NCI-H128 (cell line): ENCODE measurements around the gene PARD3B.

Source experiments
- DNase-seq: peaks from one replicate; lab custom pipeline; 2025; ENCODE audit not compliant: unreplicated experiment; lab: John Stamatoyannopoulos, UW

Gene PARD3B

DNA sequence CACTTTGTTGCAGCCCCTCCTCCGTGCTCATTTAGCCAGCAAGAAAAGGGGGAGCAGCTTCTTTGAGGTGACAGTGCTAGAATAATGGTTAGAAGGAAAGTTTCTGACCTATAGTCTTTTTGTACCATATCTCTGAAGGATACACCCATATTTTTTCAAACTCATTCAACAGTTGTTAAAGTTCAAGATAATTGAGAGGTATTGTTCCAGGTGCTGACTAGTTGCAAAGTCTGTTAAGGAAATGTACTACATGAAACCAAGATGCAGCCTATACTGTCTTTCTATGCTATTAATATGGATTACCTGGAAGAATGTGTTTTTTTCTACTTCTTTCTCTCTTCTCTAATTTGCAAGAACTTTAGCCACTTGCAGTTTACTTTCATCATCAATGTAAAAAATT is 495.0 kb downstream of the PARD3B start:
- no peak for DNase-seq

DNA sequence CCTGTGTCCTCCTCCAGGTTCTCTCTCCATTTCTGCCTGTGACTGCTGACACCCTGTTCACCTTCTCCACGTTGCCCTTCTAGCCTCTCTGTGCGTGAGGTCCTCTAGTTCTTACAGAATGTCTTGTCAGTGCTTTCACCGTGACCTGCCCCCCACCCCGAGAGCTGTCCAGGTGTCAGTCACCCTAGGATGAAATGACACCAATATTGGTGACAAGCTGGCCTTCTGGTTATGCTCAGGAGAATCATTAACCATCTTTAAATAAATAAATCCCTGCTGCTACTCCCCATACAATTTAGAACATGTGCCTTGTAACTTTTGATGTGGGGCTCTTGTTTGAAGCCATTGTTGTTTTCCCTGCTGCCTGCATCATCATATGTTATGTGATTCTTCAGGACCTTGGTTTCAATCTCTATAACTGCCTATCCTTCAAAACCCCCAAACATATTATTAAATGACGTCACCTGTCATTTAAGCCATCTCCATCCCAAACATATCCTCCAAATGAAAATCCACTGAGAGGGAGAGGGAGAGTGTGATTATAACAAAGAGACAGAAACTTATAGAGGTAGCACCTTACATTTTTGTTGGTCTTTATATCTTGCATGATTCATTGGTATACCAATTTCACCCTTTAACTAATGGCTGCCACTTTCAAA is 496.3 kb downstream of the PARD3B start:
- DNase-seq, result no peak

DNA sequence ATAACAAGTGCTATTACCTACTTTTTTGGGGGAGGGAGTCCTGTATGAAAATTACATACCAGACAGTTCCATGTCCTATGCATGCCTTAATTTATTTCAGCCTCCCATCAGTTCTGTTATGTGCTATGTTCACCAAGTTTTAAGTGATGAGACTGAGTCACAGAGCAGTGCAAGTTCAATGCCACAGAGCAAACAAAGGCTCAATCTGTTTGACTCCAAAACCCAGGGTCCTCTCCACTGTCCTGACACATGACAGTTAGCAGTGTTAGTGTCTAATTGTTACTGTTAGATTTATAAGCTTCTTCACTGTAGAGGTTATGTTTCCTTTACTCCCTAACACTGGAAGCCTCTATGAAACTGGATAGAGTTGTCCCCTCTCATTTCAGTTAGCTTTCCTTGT is 498.0 kb downstream of the PARD3B start:
- no peak for DNase-seq

DNA sequence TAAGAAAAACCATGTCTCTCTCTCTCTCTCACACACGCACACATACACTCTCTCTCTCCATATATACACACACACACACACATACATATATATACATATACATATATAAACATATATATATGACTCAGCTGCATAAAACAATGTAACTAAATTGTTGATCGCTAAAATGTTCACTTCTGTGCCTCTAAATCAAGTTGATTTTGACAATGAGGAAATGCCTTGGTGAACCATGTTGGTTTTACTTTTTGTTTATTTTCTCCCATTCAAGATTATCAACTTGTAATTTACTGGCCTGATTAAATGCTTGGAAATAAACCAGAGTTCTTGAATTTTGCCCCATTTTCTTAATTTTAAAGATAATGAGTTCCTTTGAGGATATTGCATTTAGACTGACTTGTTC is 500.4 kb downstream of the PARD3B start:
- no peak for DNase-seq

DNA sequence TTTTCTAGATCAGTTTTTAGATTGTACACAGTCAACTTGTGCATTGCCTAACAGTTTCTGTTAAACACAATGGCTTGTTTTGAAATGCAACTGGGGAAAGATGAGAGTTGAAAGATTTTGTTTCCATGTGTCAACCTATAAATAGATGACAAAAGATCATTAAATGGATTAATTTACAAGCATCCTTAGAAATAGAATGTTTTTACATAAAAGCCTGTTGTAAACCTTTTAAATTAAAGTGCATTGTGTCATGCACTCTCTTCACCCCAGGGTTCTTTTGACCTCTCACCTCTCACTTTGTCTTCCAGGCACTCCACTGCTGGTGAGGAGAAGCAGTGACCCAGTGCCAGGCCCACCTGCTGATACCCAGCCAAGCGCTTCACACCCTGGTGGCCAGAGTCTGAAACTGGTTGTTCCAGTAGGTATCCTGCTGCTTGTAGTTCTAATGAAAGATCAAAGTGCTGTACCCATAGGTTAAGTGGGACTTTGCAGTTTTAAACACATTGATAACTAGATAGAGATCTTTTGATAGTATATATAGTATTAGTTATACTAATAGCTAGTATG is 502.1 kb downstream of the PARD3B start:
- peak; percentile 6 for DNase-seq

DNA sequence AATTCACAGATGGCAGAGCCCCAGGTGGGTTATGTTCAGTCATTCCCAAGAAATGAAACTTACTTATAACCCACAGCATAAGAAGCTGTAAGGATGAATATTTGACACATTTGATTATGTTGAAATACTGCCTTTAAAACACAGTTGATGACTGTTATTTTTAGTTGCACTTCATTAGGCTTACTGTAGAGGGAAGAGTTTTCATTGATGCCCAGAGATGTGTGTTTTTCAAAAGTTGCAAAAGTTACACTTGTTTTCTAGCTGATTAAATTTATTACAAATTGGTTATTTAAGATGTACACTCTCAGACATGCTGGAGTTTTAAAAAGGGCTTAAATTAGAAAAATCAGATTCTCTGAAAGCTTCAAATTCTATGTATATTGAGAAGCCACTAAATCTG is 506.1 kb downstream of the PARD3B start:
- DNase-seq, result no peak

DNA sequence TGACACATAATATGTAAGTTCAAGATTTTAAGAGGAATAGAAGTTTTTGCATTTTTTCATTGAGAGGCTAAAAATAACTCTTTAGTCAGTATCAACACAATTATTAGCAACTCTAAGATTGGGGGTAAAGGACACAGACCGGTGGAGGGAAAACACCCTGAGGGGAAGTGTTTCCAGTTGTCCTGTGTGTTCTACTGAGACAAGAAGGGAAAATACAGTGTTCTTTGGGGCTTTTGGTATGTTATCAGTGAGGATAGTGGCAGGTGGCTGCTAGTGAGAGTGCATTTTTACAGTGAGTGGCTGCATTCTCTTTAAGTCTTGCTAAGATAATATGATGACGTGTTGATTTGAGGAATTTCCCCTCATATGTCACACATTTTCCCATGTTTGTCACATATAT is 507.5 kb downstream of the PARD3B start:
- no peak for DNase-seq

DNA sequence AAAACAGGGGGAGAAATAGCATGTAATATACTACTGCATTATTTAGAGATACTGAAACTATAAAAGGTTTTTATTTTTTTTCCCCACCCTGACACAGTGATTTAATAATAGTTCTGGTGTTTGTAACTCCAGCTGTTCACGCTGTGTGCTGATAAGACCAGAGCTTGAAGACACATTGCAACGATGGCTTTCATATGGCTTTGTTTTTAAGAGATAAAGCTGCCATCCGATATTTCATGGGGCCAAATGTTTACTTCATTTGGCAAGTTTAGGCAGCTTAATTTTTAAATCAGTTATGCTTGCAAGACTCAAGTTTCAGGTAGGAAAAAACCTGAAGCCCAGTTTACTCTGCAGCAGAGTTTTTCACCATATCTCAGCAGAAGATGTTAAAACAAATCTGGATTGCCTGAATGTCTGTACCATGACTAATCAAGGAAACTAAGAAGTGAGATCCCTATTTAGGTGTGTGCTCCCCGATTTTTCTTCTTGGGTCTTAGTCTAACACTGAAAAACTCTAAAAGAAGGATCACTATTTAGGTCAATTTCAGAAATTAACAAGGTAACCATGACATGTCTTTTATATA is 508.6 kb downstream of the PARD3B start:
- DNase-seq, result no peak

DNA sequence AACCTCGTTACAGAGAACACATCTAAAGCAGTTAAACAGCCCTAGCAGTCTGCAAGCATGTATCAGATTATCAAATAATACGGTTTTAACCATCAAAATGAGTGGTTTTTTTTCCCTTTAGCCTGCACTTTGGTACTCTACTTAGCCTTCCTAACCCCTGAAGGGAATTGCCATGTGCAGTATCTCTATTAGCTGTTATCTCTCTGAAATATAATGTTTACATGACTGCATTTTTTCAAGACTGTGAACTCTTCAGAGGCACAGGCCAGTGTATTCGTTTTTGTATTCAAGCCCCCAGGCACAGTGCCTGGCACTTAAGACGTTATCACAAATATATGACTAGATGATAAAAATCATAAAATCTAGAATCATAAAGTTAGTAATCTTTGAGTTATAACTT is 509.5 kb downstream of the PARD3B start:
- no peak for DNase-seq

DNA sequence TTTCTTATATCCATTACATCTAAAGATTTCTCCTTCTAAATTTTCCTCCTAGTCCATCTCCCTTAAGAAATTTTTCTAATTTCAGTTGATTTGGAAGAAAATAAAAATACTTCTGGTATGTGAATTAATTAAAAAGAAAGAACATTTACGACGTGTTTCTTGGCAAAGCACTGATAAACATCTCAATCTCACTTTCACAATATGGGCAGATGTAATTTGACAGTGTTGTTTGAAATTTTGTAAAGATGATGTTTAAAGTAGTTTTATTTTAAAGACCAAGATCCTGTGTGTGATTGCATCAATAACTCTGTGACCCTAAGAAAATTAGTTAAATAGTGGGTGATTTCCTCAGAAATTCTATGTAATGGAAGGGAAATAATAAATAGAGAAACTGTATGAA is 510.0 kb downstream of the PARD3B start:
- no peak for DNase-seq

DNA sequence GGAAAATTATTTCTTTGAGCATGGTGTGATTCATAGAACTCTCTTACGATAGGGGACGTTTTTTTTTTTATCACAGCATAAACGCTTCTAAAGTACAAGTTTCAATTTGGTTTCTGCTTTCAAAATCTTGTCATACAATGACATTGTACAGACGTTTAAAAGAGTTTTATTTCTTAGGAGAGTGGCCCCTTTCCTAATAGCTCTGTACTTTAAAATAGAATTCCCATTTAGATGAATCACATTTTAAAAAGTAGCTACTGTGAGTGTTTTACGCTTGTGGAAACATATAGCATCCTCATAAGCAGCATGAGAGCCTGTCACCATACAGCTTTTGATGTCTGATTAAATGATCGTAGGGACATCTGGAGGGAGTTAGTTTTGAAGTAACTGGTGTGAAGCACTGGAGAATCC is 510.9 kb downstream of the PARD3B start:
- no peak for DNase-seq

DNA sequence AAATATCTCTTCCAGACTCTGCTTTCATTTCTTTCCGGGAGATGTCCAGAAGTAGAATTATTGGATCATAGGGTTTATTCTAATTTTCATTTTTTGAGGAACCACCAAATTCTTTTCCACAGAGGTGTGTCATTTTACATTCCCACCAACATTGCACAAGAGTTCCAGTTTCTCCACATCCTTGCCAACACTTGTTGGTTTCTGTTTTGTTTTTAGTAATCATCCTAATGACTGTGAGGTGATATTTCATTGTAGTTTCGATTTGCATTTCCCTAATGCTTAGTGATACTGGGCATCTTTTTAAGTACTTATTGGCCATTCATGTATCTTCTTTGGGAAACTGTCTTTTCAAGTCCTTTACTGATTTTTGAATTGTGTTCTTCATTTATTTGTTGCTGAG is 513.1 kb downstream of the PARD3B start:
- no peak for DNase-seq

DNA sequence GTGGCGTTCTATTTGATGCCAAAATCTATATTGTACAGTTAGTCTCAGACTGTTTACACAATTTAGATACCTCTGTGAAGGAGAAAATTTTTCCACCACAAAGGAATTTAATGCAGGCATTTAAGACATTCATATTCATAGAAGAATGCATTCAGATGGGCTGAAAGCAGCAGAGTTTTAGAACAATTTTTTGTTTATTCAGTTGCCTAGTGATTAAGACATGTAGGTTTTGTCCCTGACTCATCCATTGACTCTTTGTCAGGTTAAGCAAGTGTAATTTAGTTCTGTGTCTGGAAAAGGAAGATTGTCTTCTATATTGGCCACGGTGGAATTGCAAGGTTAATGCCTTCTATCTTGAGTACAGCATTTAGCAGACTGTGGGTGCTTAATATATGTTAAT is 515.0 kb downstream of the PARD3B start:
- no peak for DNase-seq

DNA sequence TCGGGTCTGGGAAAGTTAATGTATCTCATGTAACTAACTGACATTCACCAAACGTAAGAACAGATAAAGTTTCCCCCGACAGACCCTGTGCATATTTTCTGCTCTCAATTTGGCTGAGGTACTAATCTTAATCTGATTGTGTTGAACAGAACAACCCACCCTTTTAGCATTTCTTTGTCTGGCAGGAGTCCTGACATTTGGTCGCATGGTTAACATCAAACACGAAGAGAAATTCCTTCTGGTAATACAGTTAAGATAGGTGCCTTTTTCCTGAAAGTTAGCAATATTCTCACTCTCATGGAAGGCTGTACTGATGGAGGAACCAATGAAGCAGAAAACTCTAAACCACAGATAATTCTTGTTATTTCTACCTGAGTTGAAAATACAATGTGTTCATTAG is 520.8 kb downstream of the PARD3B start:
- no peak for DNase-seq

DNA sequence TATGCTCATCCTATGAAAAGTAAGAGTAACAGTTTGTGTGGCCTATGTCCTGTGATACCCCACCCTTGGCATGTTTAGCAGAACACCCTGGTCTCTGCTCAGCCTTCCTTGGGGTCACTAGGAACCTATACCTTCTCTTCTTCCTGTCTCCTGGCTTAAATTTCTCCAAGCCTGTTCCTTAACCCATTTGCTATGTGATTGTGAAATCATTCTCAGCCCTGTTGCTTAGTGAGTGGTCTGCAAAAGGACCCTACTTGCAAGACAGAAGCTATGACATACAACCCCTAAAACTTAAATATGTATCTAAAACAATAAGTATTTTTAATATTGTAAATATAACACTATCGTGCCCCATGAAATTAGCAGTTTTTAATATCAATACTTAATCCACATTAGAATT is 524.7 kb downstream of the PARD3B start:
- no peak for DNase-seq

DNA sequence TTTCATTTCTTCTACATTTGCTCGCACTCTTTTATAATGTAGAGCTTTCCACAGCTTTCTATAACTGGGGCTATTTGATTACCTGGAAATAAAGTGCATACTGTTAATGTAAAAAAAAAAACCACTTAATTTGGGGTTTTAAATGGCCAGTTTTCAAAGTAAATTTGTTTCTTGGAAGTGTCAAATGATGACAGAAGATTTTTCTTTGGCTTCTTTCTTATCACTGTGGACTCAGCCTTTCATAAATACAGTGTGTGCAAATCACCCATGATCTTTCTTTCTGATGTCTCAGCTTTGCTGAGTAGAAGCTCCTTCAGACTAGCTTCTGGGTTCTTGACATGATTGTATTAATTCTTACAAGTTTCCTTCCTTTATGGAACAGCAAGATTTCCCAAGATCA is 525.6 kb downstream of the PARD3B start:
- no peak for DNase-seq

DNA sequence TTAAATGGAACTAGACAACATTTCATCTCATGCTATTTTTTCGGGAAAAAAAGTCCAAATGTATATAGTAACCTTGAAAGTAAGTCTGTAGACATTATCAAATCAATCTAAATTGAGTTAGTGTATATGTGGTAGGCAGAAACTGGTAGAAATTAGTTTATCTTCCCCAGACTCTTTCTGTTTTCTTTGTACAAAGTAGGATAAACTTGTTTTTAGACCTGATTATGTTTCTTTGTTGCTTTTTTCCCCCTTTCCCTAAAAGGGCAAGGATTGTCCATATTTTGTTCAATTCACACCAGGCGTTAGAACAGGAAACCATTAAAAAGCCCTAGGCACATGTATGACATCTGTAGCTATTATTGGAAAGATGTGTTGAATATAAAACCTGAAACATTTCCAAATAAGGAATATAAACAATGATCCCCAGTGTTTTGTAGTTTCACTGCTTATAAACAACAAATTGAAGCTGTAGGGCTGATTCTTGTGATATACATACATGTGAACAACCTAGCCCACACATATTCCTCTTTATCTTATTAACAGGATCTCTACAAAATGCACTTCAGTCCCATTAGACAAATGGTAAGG is 528.3 kb downstream of the PARD3B start:
- no peak for DNase-seq

DNA sequence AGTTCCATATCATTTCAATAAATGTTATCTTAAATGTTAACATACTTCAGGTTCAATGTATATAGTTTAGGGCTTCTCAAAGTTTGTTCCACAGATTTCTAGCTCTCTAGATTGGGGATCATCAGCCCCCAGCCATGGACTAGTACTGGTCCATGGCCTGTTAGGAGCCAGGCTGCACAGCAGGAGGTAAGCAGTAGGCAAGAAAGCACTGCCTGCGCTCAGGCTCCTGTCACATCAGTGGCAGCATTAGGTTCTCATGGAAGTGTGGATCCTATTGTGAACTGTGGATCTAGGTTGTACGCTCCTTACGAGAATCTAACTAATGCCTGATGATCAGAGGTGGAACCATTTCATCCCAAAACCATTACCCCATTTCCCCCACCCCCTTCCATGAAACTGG is 531.1 kb downstream of the PARD3B start:
- no peak for DNase-seq

DNA sequence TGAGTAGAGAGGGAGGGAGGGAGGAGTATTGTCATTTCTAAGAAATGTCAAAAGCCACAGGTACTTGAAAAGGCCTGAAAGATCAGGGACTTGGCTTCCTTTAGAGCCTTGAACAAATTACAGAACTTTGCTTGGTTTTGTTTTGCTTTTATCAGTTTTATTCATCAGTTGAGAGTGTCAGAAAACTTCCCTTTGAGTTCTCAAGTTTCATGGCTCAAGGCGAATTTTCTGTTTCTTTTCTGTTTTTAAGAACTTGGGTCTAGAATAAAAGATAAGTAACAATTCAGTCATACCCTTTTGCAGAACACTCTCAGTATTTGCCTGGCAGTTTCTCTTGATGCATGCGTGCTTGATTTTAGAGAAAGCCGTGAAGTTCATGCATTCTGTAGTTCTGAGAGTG is 531.9 kb downstream of the PARD3B start:
- no peak for DNase-seq

DNA sequence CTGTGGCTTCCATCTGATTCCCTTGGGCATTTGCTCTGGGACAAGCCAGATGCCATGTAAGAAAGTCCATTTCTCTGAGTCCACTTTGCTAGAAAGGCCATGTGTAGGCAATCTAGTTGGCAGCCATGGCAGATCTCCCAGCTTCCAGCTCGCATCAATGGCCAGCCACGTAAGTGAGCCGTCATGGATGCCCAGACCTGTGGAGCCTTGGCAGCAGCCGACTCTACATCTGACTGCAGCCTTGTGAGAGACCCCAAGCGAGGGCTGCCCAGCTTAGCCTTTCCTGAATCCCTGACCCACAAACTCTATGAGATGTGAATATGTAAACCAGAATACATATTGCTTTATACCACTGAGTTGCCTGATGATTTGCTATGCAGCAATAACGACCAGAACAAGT is 533.5 kb downstream of the PARD3B start:
- no peak for DNase-seq

DNA sequence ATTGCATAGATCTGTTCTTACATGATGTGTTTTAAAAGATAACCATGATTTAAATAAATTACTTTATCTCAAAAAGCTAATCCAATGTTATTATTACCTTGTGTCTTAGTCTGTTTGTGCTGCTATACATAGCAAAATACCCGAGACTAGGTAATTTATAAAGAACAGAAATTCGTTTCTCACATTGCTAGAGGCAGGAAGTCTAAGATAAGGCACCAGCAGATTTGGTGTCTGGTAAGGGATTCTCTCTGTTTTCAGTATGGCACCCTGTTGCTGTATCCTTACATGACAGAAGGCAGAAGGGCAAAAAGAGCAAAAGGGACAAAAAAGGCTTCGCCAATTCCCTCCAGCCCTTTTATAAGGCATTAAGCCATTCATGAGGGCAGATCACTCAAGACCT is 533.9 kb downstream of the PARD3B start:
- DNase-seq, result no peak

DNA sequence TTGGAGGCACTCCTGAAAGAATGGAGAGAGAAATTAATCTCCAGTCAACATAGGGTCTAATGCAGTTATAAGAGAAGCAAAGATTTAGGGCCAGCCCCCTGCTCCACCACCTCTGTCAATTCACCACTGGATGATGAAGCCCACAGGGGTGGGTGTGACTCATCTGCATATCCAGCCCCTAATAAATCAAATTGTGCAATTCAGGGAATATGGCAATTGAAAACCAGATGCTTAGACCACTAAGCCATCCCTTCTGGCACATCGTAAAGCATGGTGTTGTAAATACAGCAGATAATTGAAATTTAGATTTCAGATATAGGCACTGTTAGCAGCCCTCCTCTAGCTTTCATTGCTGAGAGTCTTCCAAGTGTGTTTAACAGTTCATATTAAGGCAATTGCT is 541.4 kb downstream of the PARD3B start:
- no peak for DNase-seq

DNA sequence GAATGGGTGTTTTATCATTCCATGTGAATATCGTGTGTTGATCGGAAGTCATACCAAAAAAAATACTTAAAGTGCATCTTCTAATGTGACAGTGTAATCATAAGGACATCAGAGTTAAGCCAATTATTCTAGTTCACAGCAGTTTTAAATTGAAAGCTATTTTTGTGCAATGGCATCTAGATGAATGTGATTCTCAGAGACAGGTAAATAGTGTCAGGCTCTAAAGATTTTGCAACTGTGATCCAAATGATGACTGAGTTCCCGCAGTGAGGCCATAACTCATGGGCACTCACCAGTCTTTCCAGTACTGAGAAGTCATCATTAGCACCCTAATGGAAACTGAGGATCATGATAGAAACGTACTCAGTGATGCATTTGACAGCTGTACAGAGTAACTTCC is 542.6 kb downstream of the PARD3B start:
- no peak for DNase-seq
